CD14-positive monocyte (primary cell): ENCODE results near the gene CDO1. TPM values are rescaled to one million over a fixed set of nuclear protein-coding genes. Genes with fewer than 3 reads are reported as not detected.

Source experiments
- DNase-seq, 3 donors: peaks; one replicate each; pipeline ENCODE4 v3.0.0-alpha.2; 2011 to 2022
- H2AFZ ChIP-seq: 2 replicates; pipeline ENCODE4 v1.6.0; 2012; ENCODE audit warnings: mild to moderate bottlenecking, low read depth, low read length, inconsistent platforms; ENCODE audit not compliant: insufficient read depth, poor library complexity, severe bottlenecking
- H3K27ac ChIP-seq, 2 donors: 1 replicate in 1 of 2; 2 replicates in 1 of 2; pipeline ENCODE4 v1.5.1; 2012 to 2013; ENCODE audit warnings: low read length in 2 of 2, control low read depth in 1 of 2, inconsistent platforms in 1 of 2, low read depth in 1 of 2, mild to moderate bottlenecking in 1 of 2
- H3K27me3 ChIP-seq, 2 donors: one replicate each; pipeline versions ENCODE4 v1.6.0 to v1.6.1; 2011 to 2013; ENCODE audit warnings: low read length in 2 of 2; ENCODE audit not compliant: control insufficient read depth in 2 of 2, insufficient read depth in 2 of 2
- H3K36me3 ChIP-seq, 2 donors: replicated peaks in 1 of 2; 1 replicate in 1 of 2; 2 replicates in 1 of 2; pipeline versions ENCODE4 v1.5.1 to v1.6.1; 2012 to 2013; ENCODE audit warnings: low read length in 2 of 2, control low read depth in 1 of 2, inconsistent platforms in 1 of 2, mild to moderate bottlenecking in 1 of 2; ENCODE audit not compliant: insufficient read depth in 2 of 2, control insufficient read depth in 1 of 2
- H3K4me1 ChIP-seq, 2 donors: 1 replicate in 1 of 2; 2 replicates in 1 of 2; pipeline versions ENCODE4 v1.5.1 to v1.6.1; 2012 to 2013; ENCODE audit warnings: low read length in 2 of 2, control low read depth in 1 of 2, inconsistent platforms in 1 of 2, mild to moderate bottlenecking in 1 of 2, moderate library complexity in 1 of 2; ENCODE audit not compliant: insufficient read depth in 2 of 2, control insufficient read depth in 1 of 2
- H3K4me2 ChIP-seq: replicated peaks from 2 replicates; pipeline ENCODE3; 2012; ENCODE audit warnings: low read length, moderate library complexity, mild to moderate bottlenecking; ENCODE audit not compliant: poor library complexity, severe bottlenecking; ENCODE audit errors: extremely low read depth
- H3K4me3 ChIP-seq, 3 experiments: fragments of 200-600 bp in 1 of 3; sonication (generic) in 1 of 3; replicated peaks in 1 of 3; 1 replicate in 2 of 3; 2 replicates in 1 of 3; pipeline ENCODE4 v1.5.1; 2011 to 2013; ENCODE audit warnings: low read length in 3 of 3, mild to moderate bottlenecking in 3 of 3, control low read depth in 2 of 3, low read depth in 2 of 3, inconsistent platforms in 1 of 3, moderate library complexity in 1 of 3
- H3K79me2 ChIP-seq: 2 replicates; pipeline ENCODE4 v1.6.0; 2012; ENCODE audit warnings: mild to moderate bottlenecking, control low read depth, inconsistent platforms, low read length, moderate library complexity; ENCODE audit not compliant: insufficient read depth
- H3K9ac ChIP-seq: 2 replicates; pipeline ENCODE4 v1.6.0; 2017; ENCODE audit warnings: low read length, mild to moderate bottlenecking; ENCODE audit not compliant: insufficient read depth, poor library complexity, severe bottlenecking
- H3K9me3 ChIP-seq, 2 donors: replicated peaks in 1 of 2; 1 replicate in 1 of 2; 2 replicates in 1 of 2; pipeline versions ENCODE4 v1.5.1 to v1.6.1; 2012 to 2013; ENCODE audit warnings: low read length in 2 of 2, control low read depth in 1 of 2; ENCODE audit not compliant: control insufficient read depth in 1 of 2, insufficient read depth in 1 of 2
- H4K20me1 ChIP-seq: 2 replicates; pipeline ENCODE4 v1.6.0; 2012; ENCODE audit warnings: mild to moderate bottlenecking, low read length, control low read depth, moderate library complexity; ENCODE audit not compliant: insufficient read depth
- H3K27ac Mint-ChIP-seq, 7 donors: one replicate each; pipeline ENCODE4 v1.8.0; 2020; ENCODE audit warnings: mild to moderate bottlenecking in 7 of 7, mixed read lengths in 7 of 7, moderate library complexity in 6 of 7, inconsistent platforms in 2 of 7
- H3K27me3 Mint-ChIP-seq, 3 donors: one replicate each; pipeline ENCODE4 v1.8.0; 2021 to 2022; ENCODE audit warnings: low read depth in 3 of 3, mild to moderate bottlenecking in 3 of 3, mixed read lengths in 3 of 3, moderate library complexity in 3 of 3, inconsistent platforms in 1 of 3
- H3K36me3 Mint-ChIP-seq, 2 donors: one replicate each; pipeline ENCODE4 v1.8.0; 2020; ENCODE audit warnings: mixed read lengths in 2 of 2, inconsistent platforms in 1 of 2, mild to moderate bottlenecking in 1 of 2
- H3K4me1 Mint-ChIP-seq: one replicate; pipeline ENCODE4 v1.8.0; 2020; ENCODE audit warnings: mild to moderate bottlenecking, mixed read lengths
- H3K4me3 Mint-ChIP-seq, 2 donors: one replicate each; pipeline ENCODE4 v1.8.0; 2020; ENCODE audit warnings: mild to moderate bottlenecking in 2 of 2, mixed read lengths in 2 of 2, moderate library complexity in 1 of 2
- H3K9me3 Mint-ChIP-seq, 7 donors: one replicate each; pipeline ENCODE4 v1.8.0; 2020 to 2022; ENCODE audit warnings: mixed read lengths in 7 of 7, mild to moderate bottlenecking in 6 of 7, moderate library complexity in 6 of 7, inconsistent platforms in 2 of 7
- CTCF ChIP-seq: fragments of 200-600 bp; IDR thresholded peaks from one replicate; pipeline ENCODE4 v1.8.0; 2022; ENCODE audit warnings: antibody characterized with exemption, mild to moderate bottlenecking
- WGBS: methylation state at CpG from one replicate; pipeline ENCODE4 v1.1.5; 2013; ENCODE audit warnings: missing lambda C conversion rate; ENCODE audit not compliant: insufficient coverage; 5-methylcytosine and 5-hydroxymethylcytosine counted together
- intact Hi-C, 2 donors: fragments of 100-400 bp; cut with micrococcal nuclease; formaldehyde crosslinking; loops; one replicate each; pipeline versions ENCODE4 v1.15.0 to v1.15.1; 2023
- polyA plus RNA-seq, 3 donors: library from polyadenylated mRNA; depleted of rRNA in 1 of 3; unstranded in 2 of 3; stranded (reverse) in 1 of 3; fragments of 300-500 nt in 2 of 3; fragments of >200 nt in 1 of 3; fragmentation: Illumina TruSeq in 2 of 3; gene quantifications; 1 replicate in 2 of 3; 2 replicates in 1 of 3; pipeline ENCODE4 v1.2.3, GENCODE V29; 2012 to 2021

Gene CDO1
- polyA plus RNA-seq, 3 donors = not detected

GRCh38 chr5:115854139-115854538 lies 37.7 kb upstream of the CDO1 start:
- H3K4me1 Mint-ChIP-seq = peaks cover 49% of the 10 kb centered on the region

GRCh38 chr5:115850744-115851416 lies 34.4 kb upstream of the CDO1 start:
- H3K4me3 ChIP-seq = no peak overlapping the region
- Mint-ChIP-seq H3K27me3 (no peaks in the 10 kb centered on the region), H3K36me3 (peaks cover 5 to 13% of the 10 kb centered on the region in 2 donors), H3K27ac (no peak overlapping the region), H3K4me3 (no peak overlapping the region), H3K4me1 (peaks cover 28% of the 10 kb centered on the region), H3K9me3 (peaks cover 4 to 10% (median 7%) of the 10 kb centered on the region in 7 donors)
- H3K9ac ChIP-seq = no peak overlapping the region
- no peaks in the 10 kb centered on the region for H3K36me3 ChIP-seq
- TF ChIP-seq CTCF = no peak
- H3K4me1 ChIP-seq = peaks cover 3 to 4% of the 10 kb centered on the region in 2 donors
- WGBS = 100% methylated on average over 1 of the region's 4 CpGs
- H4K20me1 ChIP-seq = peaks cover 45% of the 10 kb centered on the region
- peaks cover 0 to 3% of the 10 kb centered on the region in 2 donors for H3K9me3 ChIP-seq
- H3K27ac ChIP-seq = no peak overlapping the region
- intact Hi-C loops = no loop called here
- peaks cover 99% of the 10 kb centered on the region for H3K79me2 ChIP-seq
- no peak for DNase-seq
- no peaks in the 10 kb centered on the region for H3K27me3 ChIP-seq
- no peak overlapping the region for H3K4me2 ChIP-seq
- H2AFZ ChIP-seq = no peak overlapping the region

More at GRCh38 chr5:115854139-115854538, 37.7 kb upstream of the CDO1 start:
- no peak for TF ChIP-seq CTCF
- Mint-ChIP-seq H3K27ac (no peak overlapping the region), H3K36me3 (peaks cover 5 to 13% of the 10 kb centered on the region in 2 donors), H3K27me3 (peaks cover 0 to 2% (median 0%) of the 10 kb centered on the region in 3 donors), H3K9me3 (peaks cover 4 to 10% (median 7%) of the 10 kb centered on the region in 7 donors), H3K4me3 (no peak overlapping the region)
- H3K27me3 ChIP-seq = no peaks in the 10 kb centered on the region
- WGBS = no CpG with 5 or more reads among the region's 3 CpGs
- no peak overlapping the region for H3K4me2 ChIP-seq
- H3K9me3 ChIP-seq = peaks cover 0 to 3% of the 10 kb centered on the region in 2 donors
- intact Hi-C loops = no loop called here
- no peak overlapping the region for H3K9ac ChIP-seq
- H3K36me3 ChIP-seq = no peaks in the 10 kb centered on the region
- H3K4me1 ChIP-seq = peaks cover 23 to 27% of the 10 kb centered on the region in 2 donors
- H3K4me3 ChIP-seq = no peak overlapping the region
- H3K79me2 ChIP-seq = peaks cover 98% of the 10 kb centered on the region
- no peak overlapping the region for H2AFZ ChIP-seq
- no peak overlapping the region for H3K27ac ChIP-seq
- no peak for DNase-seq
- H4K20me1 ChIP-seq = peaks cover 45% of the 10 kb centered on the region
